GM19452 (cell line): ENCODE measurements around the gene HMGCR.
"Not testable (repeated sequence)": the region's sequence is repeated elsewhere in the genome, so short reads cannot be mapped to it uniquely, and the experiment has no call there.

Experiments
- ATAC-seq: cut with Tn5 transposase; IDR thresholded peaks from one replicate; pipeline ENCODE4 v1.9.1; 2021; ENCODE audit not compliant: unreplicated experiment

The HMGCR gene

DNA sequence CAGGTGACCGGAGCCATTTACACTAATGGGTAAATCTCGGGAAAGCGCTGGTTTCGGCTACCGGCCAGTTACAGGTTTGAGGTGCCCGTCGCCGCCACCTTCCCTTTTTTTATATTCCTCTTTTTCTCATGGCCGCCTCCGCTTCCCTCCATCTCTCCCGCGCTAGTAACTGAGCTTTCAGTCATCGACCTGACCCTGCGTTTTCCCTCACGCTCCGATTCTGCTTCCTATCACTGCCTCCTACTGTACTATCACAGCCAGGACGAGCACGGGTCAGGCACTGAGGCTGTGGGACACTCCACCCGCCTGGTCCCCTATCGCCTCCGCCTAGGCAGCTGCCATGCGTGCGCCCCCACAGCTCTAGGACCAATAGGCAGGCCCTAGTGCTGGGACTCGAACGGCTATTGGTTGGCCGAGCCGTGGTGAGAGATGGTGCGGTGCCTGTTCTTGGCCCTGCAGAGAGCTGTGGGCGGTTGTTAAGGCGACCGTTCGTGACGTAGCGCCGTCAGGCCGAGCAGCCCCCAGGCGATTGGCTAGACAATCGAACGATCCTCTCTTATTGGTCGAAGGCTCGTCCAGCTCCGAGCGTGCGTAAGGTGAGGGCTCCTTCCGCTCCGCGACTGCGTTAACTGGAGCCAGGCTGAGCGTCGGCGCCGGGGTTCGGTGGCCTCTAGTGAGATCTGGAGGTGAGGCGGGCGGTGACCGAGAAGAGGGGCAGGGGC is at the start of gene HMGCR:
TSS of gene HMGCR (plus strand) at position 606 of the 722 bp plus-strand sequence. CDS start 5,386 bp downstream, outside the sequence.
- ATAC-seq, result peak; percentile 98

DNA sequence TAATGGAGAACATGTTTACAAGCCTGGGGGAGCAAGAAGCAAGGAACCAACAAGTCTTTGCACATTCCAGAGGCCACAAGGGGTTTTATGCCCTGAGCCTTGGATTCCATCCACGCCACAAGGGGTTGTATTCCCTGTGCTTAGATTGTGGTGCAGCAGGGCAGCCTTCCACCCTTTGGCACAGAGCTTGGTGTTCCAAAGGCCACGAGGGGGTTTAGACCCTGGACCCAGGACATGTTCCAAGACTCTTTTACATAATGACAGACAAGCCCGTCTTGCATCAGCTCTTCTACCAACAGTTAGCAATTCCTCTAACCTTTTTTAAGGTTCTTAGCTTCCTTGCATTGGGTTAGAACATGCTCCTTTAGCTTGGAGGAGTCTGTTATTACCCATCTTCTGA is 45.2 kb upstream of the HMGCR start:
- not testable (repeated sequence) for ATAC-seq

DNA sequence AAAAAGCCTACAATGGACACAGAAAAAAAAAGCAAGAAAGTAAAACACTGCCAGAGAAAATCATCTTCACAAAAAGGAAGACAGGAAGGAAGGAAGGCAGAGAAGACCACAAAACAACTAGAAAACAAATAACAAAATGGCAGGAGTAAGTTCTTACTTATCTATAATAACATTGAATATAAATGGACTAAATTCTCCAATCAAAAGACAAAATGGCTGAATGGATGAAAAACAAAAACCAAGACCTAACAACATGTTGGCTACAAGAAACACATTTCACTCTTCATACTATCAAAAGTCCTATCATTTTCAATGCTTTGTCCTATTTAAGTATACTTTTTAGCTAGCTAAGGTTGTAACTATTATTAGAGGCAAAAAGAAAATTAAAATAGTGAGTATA is 36.9 kb upstream of the HMGCR start:
- ATAC-seq, result no peak

DNA sequence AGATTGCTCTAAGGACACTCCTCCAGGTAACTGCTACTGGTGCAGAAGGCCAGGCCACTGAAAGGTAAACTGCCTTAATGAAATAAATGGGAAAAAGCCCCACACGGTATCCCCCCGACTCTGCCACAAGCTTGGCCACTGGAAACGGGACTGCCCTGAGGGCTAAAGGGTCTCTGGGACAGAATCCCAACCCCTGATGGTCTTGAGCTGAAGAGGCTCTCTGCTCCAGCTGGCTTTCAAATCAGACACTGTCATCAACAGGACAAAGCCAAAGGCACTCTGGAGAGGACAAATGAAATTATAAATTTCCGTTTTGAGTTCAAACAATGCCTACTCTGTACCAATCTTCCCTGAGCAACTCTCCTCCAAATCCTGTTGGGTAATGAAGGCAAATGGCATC is 33.6 kb upstream of the HMGCR start:
- no peak for ATAC-seq

DNA sequence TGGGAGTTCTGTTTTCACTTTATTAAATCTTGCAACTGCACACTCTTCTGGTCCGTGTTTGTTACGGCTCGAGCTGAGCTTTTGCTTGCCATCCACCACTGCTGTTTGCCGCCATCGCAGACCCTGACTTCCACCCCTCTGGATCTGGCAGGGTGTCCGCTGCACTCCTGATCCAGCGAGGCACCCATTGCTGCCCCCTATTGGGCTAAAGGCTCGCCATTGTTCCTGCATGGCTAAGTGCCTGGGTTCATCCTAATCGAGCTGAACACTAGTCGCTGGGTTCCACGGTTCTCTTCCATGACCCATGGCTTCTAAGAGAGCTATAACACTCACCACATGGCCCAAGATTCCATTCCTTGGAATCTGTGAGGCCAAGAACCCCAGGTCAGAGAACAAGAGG is 32.5 kb upstream of the HMGCR start:
- not testable (repeated sequence) for ATAC-seq

DNA sequence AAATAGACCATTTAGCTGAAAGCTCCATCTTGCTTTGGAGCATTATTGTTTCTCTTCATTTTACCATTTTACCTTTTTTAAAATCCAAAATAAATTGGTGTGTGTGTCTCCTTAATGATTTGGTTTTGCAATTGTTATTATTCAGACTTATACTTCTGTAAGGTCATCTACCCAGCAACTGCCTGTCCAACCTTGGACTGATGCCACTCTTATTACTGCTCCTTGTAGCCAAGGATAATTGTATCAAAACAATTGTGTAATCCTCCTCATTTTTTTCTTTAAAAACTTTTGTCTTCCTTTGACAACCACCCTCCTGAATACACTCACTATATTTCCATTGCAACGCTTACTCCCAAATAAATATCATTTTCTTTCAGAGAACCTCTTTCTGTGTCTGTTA is 30.3 kb upstream of the HMGCR start:
- ATAC-seq, result no peak

DNA sequence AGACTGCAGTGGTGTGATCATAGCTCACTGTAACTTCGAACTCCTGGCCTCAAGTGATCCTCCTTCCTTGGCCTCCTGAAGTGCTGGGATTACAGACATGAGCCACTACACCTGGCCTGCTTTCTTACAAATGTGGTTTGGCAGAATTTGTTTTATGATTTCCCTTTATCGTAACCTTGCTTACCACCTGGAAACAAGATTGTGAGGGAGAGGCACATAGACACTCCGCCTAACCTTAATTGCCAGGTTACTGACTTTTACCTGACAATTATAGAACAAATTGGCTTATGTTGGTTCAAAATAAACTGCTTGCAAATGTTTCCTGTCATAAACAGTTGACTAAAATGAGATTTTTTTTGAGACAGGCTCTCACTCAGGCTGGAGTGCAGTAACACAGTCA is 26.8 kb upstream of the HMGCR start:
- no peak for ATAC-seq

DNA sequence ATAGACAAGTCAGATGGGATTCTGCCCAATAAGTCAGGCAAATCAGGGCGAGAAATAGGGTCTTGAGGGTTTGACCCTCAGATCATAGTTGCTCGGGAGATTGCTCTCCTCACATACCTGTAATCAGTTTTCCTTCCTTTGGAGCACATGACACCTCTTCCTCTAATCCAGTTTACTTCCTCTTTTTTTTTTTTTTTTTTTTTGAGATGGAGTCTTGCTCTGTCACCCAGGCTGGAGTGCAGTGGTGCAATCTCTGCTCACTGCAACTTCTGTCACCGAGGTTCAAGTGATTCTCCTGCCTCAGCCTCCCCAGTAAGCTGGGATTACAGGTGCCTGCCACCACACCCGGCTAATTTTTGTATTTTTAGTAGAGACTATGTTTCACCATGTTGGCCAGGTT is 17.9 kb upstream of the HMGCR start:
- not testable (repeated sequence) for ATAC-seq

DNA sequence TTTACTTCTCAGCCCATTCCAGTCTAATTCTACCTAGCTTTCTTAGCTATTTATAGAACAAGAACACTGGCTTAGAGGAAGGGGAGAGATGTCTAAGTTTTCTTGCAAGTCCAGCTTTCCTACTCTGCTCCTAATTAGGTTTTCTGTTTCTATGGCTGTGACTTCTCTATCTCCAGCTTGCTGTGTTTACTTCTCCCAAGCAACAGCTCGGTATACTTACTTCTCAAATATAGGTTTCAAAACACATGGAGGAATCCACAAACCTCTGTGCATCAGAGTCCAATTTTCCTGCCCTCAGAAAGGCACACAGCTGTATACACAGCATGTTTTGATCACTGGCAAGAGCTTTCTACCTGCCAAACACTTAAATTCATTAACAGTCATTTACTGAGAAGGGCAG is 17.4 kb upstream of the HMGCR start:
- ATAC-seq, result no peak

DNA sequence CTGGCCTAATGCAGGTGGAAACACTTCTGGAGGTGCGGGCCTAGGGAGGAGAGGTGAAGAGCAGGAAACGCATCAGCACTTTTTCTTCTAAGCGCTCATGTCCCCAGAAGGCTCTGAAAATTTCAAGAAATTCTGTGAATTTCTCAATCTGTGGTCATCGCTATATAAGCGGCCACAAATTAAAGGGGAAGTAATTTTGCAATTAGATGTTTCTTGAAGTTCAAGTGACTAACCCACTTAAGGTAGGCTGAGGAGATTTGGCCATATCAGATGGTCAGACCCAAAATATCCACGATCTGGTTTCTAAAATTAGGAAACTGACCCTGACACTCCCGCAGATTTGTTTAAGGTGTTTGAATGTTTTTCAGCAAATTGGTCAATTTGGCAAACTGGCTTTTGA is 16.6 kb upstream of the HMGCR start:
- no peak for ATAC-seq

DNA sequence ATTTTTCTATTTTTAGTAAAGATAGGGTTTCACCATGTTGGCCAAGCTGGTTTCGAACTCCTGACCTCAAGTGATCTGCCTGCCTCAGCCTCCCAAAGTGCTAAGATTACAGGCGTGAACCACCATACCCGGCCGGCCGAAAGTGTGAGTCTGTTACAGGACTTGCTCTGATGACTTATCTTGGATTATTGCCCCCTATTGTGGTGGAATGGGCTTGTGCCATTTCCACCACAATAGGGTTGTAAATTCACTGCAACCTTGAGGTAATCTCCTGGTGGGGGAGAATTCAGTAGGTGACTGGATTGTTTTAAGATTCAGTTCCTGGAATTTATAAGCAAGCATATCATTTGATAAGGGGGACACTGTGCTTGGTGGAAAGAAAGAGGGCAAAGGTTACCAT is 15.0 kb upstream of the HMGCR start:
- no peak for ATAC-seq

DNA sequence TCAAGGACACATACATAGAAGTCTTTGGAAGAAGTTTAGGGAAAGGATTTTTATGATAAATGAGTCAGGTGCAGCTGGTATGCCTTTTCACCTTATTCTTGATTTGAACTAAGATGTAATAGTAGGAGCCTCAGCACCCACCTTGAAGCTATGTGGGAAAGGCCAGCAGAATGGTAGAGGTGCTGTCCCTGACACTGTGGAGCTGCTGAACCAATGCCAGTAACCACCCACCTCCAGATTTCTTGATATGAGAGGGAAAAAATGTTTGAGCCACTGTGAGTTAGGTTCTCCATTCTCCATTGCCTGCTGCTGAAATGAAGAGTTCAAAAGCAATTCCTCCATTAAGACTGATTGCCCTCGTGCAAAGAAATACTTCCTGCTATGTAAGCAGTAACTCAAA is 12.2 kb upstream of the HMGCR start:
- ATAC-seq, result no peak

DNA sequence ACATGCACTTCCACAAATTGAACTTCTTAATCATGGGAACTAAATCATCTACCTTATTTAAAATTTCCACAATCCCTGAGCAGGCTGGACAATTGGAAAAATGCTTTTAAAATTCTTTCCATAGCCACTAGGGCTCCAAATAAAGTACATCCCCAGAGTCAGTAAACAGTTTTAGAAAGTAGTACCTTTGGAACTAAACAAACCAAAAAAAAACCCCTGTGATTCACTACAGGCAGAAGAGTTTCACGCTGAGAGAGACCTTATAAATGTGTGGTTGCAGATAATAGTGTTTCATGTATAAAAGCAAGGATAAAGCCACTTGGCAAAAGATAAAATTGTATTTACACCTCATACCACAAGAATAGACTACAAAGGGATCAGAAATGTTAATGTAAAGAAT is 11.8 kb upstream of the HMGCR start:
- ATAC-seq, result no peak

DNA sequence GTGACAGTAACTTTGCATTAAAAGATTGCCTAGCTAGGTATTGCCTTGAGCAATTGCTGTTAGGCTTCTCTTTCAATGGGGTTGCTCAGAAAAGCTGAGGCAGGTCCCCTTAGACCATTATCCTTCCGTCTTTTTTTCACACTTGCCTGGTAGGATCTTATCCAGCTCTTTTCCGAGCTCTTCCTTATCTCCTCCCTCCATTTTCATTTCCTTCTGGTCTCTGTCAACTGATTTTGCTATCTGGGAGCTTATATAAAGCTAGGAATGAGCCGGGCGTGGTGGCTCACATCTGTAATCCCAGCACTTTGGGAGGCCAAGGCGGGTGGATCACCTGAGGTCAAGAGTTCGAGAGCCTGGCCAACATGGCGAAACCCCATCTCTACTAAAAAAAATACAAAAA is 6.6 kb upstream of the HMGCR start:
- no peak for ATAC-seq

DNA sequence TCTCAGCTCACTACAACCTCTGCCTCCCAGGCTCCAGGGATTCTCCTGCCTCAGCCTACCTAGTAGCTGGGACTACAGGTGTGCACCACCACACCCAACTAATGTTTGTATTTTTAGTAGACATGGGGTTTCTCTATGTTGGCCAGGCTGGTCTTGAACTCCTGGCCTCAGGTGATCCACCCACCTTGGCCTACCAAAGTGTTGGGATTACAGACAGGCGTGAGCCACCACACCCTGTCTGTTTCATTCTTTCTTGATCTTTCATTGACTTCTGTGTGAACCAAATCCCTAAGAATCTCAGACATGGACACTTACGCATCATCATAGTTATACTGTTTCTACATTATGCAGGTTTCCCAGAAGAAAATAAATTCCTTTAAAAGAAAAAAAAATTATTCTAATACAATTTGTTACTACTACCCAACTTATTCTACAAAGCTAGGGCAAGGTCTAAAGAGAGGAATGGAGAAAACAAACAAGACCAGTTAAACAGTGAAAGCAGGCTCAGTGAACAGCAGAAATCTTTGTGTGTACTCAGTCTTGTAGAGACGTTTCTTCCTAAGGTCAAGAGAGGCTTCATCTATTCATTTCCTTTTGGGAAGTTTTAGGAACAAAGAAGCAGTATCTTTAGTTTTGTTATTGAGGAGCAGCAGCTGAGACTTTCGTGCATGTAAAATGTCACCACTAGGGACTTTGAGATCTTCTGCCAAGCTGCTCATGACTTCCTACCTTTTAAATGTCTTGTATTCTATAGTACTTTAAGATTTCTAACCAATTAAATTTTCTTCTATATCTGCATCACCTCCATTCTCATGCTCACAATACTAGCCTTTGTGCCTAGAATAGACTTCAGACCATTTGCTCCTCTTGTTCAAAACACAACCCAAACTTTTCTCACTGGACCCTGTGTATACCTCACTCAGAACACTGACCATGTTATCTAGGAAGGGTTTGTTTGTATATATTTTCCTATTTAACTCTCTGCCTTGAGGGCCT is 5.6 kb upstream of the HMGCR start:
- ATAC-seq, result no peak

DNA sequence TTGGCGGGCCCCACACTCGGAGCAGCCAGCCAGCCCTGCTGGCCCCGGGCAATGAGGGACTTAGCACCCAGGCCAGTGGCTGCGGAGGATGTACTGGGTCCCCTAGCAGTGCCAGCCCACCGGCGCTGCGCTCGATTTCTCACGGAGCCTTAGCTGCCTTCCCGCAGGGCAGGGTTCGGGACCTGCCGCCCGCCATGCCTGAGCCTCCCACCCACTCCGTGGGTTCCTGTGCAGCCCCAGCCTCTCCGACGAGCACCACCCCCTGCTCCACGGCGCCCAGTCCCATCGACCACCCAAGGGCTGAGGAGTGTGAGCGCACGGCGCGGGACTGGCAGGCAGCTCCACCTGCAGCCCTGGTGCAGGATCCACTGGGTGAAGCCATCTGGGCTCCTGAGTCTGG is 3.3 kb upstream of the HMGCR start:
- not testable (repeated sequence) for ATAC-seq

DNA sequence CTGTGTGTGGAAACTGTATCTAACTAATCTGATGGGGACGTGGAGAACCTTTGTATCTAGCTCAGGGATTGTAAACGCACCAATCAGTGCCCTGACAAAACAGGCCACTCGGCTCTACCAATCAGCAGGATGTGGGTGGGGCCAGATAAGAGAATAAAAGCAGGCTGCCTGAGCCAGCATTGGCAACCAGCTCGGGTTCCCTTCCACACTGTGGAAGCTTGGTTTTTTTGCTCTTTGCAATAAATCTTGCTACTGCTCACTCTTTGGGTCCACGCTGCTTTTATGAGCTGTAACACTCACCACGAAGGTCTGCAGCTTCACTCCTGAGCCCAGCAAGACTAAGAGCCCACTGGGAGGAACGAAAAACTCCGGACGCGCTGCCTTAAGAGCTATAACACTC is 2.6 kb upstream of the HMGCR start:
- ATAC-seq, result not testable (repeated sequence)

DNA sequence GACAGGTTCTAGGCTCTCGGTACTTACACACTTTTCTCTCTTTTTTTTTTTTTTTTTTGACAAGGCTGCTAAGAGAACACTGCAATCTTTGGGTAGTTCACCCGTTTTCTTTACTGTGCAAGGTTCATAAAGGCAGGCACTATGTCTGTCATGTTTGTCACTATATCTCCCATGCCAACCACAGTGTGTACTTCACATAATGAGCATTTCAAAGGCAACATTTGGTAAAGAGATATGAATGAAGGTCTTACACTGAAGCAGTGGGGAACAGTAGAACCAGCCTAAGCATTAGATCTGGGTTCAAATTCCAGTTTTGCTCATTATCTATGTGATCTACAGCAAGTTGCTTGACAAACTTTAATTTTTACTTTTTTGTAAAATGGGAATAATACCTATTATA is 1.5 kb upstream of the HMGCR start:
- no peak for ATAC-seq

DNA sequence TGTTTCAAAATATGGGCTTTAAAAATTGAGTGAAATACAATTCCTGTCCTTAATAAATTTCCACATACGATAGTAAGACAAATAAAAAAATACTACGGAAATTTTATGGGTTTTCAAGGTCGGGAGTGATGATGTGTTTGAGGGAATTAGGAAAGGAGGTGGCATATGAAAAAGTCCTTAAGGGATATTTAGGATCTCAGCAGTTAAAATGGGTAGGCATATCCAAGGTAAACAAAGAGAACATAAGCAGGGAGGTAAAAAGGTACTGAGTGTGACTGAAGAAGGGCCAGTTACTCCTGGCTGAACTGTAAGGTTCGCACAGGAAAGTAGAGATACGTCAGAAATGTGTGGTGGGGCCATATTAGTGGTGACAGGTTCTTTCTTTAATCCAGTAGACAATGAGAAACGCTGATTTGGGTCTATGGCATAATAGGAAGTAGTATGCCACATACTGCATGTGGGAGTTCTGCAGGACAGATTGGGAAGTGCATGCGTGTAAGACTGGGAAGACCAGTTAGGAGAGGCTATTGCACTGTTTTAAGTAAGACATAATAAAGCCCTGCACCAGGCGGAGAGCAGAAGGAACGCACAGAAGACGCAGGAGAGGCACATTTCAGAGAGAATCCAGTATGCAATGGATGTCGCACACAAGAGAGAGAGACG is 937 bp upstream of the HMGCR start:
- peak; percentile 3 for ATAC-seq

DNA sequence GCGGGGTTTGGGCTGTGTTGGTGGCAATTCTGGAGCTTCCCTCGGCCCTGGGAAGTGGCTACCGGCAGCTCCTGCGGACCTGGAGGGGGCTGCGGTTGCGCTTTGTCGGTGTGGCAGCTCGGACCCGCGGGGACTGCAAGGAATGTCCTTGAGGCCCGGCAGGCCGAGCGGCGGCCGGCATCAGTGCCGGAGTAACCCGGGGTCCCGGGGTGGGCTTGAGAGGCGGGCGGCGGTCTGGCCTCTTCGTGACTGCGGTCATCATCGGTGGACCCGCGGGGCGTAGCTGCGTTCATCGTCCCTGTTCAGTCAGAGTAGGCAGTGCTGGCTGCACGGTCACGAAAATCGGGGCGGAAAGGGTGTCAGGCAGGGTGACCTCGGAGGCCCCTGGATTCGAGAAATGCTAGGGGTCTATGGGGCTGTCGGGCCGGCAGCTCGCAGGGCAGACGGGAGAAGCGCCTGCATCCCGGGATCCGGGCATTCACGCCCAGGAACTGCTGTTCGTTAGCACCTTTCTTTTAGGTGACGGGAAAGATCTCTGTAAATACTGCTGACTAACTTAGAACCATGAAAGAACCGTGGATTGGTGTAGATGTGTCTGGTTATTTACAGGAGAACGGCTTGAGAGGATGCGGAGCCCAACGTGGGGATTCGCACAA is 474 bp downstream of the HMGCR start:
- no peak for ATAC-seq

DNA sequence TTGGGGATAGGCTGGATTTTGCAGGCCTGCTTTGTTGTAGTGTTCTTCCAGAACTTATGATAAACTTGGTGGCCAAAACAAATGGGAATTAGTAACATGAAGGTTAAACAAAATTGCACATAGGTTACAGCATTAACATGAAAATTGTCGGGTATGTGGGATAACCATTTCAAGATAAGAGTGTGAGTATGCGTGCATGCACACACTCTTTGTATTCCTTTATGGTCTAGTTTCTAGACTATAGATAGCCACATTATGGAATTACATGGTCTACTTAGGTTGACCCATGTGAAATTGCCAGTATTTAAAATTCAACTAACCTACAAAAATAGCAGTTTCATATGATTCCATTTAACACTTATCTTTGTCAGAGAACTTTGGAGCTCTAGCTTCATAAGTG is 1.4 kb downstream of the HMGCR start:
- ATAC-seq, result no peak
